HG02840 (cell line): ENCODE data around the gene TBC1D22A.

ENCODE experiments used
- ATAC-seq: cut with Tn5 transposase; IDR thresholded peaks from one replicate; pipeline ENCODE4 v1.9.1; 2021; ENCODE audit warnings: mild to moderate bottlenecking, moderate library complexity, moderate number of reproducible peaks; ENCODE audit not compliant: unreplicated experiment, low FRiP score

TBC1D22A gene

DNA sequence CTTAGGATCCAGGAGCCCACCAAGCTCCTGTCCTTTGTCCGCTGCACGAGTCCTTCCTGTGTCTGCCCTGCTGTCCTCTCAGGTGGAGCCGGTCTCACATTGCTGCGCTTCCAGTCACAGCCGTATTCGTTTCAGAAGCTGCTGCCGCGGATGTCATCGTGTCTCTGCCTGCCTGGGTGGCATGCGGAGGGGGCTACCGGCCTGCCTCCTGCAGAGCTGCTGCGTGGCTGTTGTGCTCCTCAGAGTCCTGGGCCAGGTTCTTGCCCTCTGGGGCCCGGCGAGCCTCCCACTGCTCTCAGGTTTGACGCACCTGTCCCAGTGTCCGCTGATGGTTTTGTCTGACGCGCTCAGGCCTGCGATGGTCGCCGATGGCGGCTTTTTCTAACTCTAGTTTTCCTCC is 254.2 kb downstream of the TBC1D22A start:
- ATAC-seq: no peak

DNA sequence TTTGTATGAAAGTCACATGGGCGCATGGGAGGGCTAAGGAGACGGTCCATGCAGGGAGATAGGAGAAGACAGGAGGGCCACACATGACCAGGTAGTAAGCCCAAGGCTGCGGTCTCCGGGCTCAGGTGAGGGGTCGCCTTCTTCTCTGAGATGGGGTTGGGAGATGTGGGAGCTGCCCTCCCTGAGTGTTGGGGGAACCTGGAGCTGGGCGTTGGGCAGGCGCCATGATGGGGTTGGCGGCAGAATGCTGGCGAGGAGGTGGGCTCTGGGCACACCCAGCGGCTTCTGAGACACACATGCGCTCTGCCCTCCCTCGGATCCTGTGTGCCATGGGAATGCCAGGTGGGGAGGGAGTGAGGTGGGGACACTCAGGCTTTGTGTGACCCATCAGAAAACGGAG is 254.8 kb downstream of the TBC1D22A start:
- no peak for ATAC-seq

DNA sequence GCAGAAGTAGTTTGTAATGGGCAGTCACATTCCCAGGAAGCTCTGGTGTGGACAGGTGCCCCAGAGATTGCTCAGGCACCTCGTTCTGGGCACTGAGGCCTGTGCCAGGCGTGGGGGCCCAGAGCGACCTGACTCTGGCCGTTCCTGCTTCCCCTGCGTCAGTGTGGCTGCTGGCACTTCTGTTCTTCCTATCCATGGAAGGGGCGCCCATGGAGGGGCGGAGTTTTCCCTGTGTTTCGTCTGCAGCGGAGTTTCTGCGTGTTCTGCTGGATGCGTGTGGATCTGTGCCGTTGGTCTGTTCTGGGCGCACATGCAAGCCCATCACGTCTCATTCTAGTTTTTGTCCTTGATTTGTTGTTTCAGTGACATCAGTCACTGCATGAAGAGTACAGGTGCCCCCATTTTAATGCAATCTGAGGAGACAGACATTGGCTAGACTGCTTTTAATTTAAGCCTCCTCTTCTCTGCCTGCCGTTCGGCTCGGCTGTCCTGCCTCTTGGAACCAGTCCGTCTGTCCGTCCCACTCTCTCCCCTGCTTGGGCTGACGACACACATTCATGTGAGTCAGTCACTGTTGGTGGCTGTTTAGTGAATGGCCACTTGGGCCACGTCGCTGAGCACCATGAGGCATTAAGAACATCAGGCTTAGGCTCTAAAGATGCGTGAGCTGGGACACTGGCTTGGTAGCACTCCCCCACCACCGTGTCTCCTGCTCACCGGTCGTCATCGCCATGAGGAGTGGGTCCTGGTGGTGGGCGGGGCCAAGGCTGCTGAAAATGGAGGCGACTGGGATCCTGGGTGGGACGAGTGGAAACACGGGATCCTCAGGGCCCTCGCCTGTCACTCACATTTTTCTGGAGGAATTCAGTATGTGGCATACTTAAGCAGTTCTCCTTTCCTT is 255.8 kb downstream of the TBC1D22A start:
- no peak for ATAC-seq

DNA sequence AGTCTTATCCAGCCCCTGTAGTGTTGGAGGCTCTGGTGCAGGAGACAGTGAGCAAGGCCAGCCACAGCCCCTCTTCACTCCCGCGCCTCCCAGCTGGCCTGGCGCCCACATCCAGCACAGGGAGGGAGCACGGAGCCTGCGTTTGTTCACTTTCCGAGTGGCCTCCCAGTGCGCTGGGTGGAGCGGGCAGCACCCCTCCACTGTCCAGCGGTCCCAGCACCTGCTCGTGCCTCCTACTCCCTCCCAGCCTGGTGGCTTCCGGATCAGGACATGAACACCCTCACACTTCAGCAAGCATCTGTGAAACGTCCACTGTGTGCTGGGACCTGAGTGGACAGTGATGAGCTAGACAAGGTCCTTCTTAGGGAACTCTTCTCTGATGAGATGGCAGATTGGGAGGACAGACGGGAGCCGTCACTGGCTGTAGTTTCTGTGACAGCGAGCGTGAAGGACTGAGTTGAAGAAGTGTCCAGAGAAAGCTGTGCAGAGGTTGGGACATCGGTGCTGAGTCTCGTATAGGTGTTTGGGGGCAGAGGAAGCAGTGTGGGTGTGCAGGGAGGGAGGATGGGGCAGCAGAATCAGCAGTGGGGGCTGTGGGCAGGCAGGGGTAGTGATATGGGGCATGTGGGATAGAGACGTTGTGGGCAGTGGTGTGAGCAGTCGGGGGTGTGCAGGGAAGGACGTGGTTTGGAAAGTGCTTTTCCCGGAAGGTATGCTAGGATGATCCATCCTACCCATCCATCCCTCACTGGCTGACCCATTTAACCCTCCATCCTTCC is 256.8 kb downstream of the TBC1D22A start:
- no peak for ATAC-seq

DNA sequence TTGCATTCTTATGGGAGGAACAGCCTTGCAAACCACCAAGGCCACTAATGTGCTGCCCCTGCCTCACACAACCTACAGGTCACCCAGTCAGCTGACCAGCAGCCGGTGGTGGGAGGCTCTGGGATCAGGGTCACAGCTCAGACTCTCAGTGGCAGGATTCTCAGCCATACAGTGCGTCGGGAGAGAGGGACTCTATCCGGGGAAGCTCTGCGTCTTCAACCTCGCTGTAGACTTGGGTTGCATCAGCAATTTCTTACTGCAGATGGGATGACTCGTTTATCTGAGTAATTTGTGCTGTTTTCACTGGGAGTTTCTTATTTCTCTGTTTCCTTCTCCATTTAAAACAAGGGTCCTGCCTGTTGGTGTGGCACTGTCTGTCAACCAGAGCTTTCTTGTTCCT is 257.7 kb downstream of the TBC1D22A start:
- no peak for ATAC-seq

DNA sequence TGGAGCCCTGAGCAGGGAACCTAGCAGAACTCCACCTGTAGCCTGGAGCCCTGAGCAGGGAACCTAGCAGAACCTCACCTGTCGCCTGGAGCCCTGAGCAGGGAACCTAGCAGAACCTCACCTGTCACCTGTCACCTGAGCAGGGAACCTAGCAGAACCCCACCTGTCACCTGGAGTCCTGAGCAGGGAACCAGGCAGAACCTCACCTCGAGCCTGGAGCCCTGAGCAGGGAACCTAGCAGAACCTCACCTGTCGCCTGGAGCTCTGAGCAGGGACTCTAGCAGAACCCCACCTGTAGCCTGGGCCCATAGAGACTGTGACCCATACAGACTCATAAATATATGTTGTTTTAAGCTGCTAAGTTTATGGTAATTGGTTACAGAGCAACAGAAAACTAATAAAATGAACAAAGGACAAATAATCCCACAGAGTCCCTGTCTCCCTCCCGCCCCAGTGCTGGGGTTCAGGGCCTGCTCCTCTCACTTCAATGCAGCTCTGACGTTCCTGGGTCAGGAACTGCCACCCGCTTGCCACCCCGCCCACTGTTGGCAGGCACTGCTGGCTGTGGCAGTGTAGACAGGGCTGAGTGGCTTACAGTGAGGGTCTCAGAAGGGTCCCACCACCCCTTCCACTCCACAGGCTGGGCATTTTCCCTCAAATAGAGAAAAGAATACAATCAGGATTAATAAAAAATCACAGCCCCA is 259.1 kb downstream of the TBC1D22A start:
- no peak for ATAC-seq

DNA sequence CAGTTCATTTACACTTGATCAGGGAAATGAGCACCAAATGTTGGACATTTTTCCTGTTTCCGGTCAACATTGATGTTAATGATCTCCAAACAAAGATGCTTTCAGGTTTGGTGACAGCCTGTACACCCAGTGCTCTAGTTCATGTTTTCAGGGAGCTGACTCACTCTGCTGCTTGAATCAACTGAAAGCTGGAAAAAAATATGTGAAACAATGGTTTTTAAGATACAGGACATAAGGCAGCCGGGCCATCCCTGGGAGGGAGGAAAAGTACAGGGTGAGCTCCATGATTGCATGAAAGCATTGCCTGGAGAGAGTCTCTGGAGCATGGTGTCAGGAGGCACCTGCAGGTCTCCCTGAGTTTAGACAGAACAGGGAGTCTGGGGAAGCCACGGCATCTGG is 259.6 kb downstream of the TBC1D22A start:
- ATAC-seq: no peak

DNA sequence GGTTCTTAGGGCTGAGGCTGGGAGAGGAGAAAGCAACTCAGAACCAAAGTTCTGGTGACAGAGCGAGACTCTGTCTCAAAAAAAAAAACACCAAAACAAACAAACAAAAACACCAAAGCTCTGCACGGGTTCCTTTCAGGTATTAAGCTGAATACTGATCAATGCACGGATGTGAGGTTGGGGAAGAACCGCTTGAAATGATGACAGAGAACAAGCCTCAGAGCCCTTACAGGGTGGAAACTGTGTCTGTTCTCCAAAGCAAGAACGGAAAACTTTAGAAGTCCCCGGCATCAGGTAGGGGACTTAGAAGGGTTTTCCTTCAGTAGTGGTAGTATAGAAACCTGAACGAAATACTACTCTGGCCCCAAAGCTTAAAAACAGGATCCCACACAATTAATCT is 260.0 kb downstream of the TBC1D22A start:
- no peak for ATAC-seq

DNA sequence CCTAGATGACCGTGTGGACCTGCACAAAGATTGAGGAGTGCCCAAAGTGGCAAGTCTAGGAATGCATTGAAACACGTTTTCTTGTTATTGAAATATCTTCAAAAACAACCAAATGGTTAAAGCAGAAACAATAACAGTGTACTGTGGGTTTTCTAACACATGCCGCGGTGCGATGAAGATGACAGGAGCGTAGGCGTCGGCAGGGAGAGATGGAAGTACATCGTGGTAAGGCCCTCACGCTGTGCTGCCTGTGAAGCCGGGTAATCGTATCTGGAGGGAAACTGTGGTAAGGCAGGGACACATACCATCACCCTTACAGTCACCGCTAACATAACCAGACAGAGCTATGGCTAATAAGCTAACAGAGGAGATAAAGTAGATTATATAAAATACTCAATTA is 261.4 kb downstream of the TBC1D22A start:
- ATAC-seq: no peak

DNA sequence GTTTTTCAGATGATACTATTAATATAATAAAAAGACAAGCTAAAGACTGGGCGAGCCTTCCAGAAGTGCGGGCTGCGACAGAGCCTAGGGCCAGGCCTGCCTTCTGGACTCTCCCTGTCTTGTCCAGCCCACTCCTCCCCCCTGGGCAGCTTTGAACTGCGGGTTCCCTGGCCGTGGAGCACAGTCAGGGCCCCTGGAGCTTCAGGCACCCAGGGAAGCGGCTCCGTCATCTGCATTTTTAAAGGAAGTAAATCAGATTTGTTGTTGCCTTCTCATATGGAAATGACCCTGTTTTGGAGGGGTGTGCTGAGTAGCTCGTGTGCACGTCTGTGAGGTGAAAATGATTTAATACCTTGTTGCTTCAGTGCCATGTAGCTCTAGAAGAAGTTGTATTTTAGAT is 265.3 kb downstream of the TBC1D22A start:
- no peak for ATAC-seq

DNA sequence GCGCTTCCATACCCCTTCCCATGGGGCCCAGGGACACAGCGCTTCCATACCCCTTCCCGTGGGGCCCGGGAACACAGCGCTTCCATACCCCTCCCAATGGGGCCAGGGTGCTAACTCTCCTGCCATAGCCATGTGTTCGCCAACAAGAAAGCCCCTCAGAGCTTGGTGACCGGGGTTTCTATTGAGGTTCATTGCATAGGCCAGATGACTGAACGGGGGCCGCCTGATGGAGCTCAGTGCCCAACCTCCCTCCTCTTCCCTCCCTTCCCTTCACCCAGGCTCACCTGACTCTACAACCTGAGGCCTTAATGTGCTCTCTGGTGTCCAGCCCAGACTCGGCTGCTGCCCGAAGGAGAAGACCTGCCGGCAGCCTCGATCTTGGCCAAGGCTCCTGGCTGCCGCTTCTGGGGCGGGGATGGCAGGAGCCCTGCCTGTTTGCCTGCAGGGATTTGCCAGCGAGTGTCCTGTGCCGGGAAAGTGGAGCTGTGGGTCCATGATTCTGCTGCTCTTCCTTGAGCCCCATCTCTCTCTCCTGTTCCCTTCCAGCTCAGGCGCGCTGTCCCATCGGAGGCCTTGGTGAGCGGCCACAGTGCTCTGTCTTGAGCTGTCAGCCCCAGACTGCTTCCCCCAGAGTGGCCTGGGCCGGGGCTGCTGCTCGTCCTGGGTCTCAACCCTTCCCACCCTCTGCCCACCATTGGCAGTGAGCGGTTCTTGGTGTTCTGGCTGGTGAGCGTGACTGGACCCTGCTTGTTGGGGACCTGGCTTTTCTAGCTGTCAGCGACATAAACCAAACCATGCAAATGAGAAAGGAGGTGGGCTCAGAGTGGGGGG is 267.0 kb downstream of the TBC1D22A start:
- ATAC-seq: no peak

DNA sequence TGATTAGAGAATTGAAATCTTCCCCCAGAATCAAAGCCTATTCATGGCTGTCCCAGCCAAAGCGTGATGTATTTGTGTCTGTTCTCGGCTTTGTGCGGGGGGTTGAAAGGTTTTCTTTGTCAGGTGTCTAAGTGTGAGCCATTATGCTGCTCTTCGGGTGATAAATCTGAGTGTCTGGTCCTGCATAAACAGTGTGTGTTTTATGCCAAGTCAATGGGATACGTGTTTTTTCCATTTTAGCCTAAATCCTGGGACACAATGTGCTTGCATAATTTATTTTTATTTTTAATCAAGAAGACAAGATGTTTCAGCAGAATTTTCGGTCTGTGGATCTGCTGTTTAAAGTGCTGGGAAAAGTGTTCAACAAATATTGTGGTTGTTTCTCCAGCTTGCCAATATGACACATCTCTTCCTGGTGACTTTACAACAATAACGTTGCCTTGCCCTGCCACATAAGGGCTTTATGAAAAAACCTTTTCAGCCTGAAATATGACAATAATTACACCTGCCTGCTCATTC is 267.8 kb downstream of the TBC1D22A start:
- ATAC-seq: no peak

DNA sequence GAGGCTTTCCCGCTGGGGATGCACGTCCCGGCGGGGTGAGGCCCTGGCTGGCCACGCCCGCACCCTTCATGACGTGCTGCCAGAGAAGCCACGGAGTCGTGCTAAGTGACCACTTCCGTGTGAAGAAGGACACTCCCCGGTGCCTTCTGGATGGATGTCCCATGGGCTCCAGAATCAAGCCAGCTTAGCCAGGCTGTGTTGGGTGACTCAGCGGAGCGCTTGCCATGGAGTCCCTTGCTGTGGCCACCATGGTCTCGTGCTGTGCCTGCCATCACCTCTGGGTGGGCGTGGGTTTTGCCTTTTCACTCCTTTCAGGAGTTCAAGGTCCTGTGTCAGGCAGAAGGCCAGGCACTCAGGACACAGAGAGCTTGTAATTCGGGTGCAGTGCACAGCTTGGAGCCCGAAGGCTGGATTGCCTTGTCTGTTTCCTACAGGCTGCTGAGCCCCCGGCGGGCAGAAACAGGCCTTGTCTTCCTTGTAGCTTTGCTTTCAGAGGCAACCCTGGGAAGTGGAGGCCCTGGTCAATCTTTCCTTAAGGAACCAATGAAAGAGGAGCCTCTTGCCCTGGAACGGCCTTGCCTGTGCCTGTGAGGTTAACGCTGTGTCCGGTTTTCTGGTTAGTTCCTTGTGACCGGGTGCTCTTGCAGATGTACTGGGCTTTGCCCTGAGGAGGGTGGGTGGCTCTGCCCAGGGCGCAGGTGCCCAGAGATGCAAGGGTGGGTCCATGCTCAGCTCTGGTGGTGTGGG is 268.6 kb downstream of the TBC1D22A start:
- no peak for ATAC-seq

DNA sequence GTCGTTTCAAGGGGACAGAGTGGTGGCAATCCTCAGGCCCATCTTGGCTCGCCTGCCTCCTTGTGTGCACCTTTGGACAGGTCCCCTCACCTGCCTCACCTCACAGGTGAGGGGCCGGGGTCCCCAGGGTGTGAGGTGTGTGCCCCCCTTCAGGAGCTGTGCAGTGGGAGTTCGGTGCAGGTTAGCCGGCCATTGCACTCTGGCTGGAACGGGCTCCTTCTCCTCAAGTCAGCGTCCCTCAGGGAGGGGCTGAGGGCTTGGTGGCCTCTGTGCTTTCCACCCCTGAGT is 269.1 kb downstream of the TBC1D22A start:
- no peak for ATAC-seq

DNA sequence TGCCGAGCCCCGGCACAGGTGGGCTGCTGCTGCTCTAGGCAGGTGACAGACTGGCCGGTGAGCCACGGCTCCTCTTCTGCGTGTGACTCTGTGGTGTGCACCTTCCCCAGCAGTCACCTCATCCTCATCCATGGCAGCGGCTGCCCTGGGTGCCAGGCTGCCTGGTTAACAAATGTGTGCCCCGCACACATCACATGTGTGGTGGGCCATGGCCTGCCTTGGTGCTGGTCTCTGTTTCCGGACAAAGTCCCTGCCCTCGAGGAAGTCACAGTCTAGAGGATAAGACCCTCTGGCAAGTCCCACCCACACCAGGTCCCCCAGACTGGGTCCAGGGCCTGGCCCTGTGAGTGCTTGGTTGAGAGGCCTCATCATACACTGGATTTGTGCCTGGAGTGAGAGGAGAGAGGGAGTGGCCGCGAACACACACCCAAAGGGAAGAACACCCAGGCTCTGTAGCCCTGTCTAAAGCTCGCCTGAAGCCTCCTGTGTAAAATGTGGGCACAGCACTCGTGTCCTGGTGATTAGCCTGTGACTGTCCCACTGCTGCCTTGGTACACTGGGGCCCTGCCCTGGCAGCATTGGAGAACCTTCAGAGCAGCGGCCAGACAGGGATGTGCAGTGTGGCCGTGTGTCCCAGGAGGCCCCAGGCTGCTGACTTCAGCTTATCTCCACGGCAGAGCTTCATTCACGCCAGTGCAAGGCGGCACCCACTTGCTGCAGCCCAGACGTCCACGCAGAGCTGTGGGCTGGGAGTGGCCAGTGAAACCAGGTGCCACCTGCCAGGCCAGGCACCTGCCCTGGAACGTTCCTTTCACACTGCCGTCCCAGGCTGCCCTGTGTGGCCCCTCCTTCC is 269.9 kb downstream of the TBC1D22A start:
- ATAC-seq: no peak

DNA sequence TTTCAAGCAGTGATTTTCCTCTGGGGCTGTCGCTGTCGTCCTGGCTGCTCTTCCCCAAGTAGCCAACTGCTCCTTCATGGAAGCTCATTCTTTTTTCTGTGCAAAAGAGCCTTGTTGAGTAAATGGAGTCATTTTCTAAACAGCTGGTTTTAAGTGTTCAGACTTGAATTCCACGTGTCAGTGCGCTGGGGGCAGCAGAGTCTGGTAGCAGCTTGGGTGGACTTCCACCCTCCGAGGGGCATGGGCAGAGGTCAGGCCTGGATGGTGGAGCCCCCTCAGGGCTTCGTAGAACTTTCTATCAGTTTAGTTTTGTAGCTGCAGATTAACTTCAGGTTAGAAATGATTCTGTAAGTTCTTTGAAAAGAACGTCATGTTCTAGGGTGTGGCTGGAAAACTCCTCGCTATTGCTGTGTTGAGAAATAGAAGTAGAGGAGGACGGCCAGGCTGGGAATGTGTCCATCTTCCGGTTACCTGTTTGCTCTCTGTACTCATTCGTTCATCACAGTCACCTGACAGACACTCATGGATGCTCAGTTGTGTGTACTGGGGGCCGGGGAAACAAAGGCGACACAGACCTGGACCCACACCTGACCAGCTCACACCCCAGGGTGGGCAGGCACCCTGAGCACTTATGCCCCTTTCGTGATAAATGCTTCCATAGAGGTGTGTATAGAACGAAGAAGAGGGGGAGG is 270.7 kb downstream of the TBC1D22A start:
- ATAC-seq: no peak

DNA sequence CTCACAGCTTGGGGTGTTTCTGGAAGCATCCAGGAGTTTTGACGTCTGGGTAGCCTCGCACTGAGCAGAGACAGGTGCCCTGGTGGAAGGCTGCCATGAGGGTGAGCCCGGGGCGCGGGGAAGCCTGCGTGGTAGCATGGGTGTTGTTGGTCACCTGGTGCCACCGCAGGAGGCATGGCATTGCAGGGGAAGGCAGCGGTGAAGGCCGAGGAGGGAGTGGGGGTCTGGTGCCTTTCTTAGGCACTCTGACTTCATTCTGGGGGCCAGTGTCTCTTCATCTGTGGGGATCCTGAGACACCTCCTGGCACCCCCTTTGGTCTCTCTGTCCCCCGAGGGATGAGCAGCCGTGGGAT is 271.2 kb downstream of the TBC1D22A start:
- no peak for ATAC-seq
